HG02943 (cell line): ENCODE results near the gene HES6.
"Not testable (repeated sequence)": the region's sequence is repeated elsewhere in the genome, so short reads cannot be mapped to it uniquely, and the experiment has no call there.

Source experiments
- ATAC-seq: cut with Tn5 transposase; IDR thresholded peaks from one replicate; pipeline ENCODE4 v1.9.1; 2021; ENCODE audit warnings: mild to moderate bottlenecking, low read depth, moderate library complexity; ENCODE audit not compliant: unreplicated experiment

The HES6 gene

DNA sequence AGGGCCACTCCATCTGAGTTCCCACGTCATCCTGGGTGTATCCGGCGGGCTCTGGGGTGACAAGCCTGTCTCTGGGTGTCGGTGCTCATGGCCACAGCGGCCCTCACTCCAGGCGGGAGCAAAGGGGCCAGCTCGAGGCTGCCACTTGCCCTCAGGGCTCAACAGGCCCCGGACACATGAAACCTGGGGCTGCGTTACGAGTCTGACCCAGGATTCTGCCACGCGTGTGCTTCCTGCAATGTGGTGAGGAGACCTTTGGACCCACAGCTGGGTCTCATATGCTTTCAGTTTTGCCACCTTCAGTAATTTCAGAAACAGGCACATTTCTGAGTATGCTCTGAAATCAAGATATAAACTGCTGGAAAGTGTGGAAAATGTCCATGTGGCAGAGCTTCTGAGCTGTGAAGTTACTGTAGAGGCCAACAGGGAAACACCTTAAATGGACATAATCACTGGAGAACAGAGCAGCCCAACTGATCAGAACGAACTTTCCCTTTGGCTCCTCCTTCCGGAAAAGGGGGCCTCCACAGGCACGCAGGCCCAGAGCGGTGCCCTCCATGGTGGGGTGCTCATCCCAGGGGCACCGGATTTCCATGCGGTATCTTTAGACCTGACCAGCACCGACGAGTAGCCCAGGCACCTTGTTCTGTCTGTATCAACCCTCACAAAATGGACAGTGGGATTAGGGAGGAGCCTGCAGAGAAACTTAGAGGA is 34.5 kb upstream of the HES6 start:
- no peak for ATAC-seq

GRCh38 chr2:238273433-238273832 is 33.6 kb upstream of the HES6 start:
- not testable (repeated sequence) for ATAC-seq

DNA sequence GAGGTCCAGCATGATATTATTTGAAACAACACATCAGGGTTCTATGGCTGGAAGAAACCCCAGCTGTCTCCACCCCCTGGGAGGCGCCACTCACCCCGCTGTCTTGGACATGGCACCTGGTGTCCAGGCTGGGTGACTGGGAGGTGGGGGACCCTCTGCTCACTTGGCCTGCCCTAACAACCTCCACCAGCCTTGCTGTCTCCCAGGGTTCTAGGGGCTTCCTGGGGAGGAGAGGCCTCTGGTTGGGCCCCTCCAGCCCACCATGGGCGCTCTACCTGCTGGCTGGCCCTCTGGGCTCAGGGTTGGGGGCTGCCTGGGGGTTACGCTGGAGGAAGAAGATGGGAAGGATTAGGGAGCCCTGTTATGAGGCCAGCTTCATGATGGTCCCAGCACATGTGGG is 32.3 kb upstream of the HES6 start:
- ATAC-seq, result no peak

DNA sequence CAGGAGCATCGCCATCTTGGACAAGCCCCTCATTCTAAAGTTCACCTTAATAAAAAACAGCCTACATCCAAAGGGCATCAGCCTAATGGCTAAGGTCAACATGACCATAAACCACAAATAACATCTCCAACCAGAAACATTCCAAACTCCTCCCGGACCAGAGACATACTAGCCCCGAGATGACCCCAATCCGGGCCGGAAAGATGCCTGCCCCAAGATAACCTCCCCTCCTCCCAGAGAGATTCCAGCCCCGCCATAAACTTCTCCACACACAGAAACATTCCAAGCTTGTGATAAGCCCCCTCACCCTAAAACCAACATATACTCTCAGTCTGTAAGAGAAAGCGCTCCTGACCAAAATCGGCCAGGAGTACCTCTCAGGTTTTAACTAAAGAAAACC is 31.8 kb upstream of the HES6 start:
- ATAC-seq, result not testable (repeated sequence)

DNA sequence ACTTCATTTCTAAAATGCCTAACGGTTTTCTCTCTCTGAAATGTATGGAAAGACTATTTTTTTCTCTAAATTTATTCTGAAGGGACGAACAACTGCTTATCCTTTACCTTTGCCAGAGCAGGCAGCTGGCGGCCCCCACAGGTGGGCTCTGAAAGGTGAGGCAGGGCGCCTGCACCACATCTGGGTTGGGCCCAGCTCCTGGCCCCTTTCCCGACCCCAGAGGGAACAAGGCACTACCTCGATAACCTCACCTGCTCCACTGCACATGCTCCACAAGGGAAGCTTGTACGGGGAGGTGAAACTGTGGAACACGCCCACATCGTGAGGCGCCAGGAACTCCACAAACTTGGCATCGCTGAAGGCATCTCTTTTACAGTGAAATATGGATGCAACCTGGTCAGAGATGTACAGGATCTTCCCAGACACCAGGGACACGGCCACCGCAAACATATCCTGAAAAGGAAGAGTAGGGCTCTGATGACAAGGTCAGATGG is 31.3 kb upstream of the HES6 start:
- no peak for ATAC-seq

DNA sequence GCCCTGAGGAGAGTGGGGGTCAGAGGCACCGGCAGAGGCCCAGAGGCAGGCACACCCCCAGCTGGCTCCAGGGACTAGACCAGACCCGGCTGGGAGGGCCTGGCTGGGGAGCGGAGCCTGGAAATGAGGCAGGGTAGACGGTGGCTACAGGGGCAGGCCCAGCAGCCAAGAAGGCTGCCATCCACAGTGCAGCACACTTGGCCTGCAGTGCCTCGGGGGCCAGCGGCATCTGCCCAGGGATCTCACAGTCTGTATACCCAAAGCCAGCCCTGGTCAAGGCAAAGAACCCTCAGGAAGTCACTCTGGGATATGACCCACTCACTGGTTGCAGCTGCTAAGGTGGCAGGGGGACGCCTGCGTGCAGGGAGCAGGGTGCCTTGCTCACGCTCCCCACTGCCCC is 30.8 kb upstream of the HES6 start:
- no peak for ATAC-seq

- no peak for ATAC-seq
These were observed 29.9 kb upstream of the HES6 start for GRCh38 chr2:238269741-238270140.

GRCh38 chr2:238267884-238268680 is 28.2 kb upstream of the HES6 start:
- ATAC-seq, result no peak

GRCh38 chr2:238267341-238267710 is 27.5 kb upstream of the HES6 start:
- ATAC-seq, result no peak

- no peak for ATAC-seq
These were observed 25.8 kb upstream of the HES6 start for GRCh38 chr2:238265605-238266004.

DNA sequence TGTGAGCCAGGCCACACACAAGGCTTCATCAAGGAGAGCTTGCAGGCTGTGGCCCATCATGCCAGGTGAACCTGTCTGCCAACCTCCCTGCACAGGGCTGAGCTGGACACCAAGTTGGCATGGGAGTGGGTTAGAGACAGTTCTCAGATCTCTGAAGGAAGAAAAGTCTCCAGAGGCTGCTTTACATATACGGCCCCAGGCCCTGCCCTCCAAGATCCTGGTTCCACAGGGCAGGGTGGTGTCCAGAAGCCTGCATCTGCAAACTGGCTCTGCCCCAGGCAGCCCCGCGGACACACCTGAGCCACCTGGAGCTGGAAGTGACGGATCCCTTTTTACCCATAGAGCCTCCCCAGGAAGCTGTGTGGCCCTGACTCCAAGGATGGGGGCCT is 24.2 kb upstream of the HES6 start:
- no peak for ATAC-seq

DNA sequence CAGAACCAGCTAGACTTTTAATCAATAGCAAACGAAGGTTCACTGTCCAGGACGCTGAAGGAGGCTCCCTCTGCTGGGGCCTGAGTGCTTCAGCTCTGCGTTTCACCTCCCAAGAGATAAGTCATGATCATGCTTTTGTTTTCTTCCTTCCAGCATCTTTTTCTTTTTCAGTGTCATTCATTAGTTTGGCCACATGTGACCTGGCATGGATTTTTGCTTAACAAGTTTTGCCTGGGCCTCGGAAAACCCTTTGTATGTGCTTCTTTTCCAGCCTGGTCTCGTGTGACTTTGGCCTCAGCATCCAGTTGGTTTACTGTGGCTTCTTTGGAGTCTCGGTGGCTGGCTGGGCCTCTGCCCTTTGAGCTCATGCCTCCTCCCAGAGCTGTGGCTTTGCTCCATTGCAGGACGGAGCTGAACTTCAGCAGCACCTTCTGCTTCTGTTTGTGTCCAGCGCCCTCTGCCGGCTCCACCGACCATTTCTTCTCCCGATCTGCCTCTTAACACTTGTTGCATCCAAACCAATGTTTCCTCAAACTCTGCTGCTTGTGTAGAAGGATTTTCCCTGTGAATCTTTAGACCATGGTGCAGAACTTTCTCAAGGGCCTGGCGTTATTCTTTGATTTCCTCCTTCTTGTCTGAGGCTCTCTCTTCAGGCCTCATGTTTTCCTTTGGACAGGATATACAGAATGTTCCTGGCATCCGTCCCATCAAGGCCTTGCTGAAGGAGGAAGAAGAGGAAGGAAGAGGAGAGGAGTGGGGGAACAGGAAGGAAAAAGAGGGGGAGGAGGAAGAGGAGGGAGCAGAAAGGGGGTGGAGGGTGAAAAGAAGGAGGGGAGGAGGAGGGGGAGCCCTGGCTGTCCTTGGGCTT is 23.6 kb upstream of the HES6 start:
- no peak for ATAC-seq

DNA sequence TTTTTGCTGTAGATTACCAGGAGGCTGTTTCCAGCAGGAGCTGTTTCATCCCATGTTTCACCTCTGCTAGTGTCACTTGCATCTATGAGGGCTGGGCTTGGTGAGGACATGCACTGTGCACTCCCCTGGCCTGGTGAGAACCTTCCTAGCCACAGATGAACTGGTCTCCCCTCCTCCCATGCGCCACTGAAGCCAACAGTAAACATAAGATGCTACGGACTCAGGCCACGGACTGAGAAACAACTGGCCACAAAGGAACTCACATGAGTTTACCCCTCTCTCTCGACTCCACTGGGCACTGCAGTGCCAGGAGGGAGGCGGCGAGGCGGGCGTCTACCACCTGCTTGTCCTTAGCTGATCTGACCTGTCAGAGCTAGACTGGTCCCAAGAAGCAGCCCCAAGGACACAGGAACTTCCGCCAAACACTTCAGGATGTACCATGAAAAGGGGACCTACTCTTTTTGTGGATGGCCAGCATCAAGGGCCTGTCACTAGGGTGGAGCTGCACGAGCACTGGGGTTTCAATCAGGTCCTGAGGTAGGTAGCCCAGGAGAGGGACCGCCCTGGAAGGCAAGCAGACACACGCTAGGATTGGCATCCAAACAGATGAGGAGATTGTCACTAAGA is 22.8 kb upstream of the HES6 start:
- no peak for ATAC-seq

DNA sequence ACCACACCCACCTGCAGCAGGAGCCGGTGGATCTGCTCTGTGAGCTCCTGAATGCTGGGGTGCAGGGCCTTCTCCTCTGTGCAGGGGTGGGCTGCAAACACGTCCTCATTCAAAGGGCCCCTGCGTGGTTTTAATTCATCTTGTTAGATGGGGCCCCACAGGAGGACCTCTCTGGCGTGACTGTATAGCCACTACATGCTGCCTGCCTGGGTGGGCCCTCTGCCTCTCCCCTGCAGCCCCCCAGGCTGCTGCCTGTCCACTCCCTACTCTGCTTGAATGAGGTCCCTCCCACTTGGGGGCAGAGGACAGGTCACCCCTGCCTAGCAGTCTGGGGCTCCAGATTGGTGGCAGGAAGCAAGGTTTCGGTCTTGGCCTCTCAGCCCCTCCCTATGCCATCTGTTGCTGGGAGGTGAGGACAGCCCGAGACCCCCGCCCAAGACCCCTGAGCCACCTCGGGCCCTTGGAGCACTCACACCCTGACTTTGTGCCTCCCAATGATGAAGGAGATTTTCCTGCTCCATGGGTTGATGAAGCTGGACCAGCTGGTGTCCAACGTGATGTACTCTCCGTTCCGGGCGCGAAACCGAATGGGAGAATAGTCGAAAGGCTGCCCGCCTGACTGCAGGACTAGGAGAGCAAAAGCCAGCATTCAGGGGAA is 22.0 kb upstream of the HES6 start:
- no peak for ATAC-seq

GRCh38 chr2:238260883-238261282 is 21.0 kb upstream of the HES6 start:
- ATAC-seq, result no peak

GRCh38 chr2:238259061-238260020 is 19.5 kb upstream of the HES6 start:
- no peak for ATAC-seq

DNA sequence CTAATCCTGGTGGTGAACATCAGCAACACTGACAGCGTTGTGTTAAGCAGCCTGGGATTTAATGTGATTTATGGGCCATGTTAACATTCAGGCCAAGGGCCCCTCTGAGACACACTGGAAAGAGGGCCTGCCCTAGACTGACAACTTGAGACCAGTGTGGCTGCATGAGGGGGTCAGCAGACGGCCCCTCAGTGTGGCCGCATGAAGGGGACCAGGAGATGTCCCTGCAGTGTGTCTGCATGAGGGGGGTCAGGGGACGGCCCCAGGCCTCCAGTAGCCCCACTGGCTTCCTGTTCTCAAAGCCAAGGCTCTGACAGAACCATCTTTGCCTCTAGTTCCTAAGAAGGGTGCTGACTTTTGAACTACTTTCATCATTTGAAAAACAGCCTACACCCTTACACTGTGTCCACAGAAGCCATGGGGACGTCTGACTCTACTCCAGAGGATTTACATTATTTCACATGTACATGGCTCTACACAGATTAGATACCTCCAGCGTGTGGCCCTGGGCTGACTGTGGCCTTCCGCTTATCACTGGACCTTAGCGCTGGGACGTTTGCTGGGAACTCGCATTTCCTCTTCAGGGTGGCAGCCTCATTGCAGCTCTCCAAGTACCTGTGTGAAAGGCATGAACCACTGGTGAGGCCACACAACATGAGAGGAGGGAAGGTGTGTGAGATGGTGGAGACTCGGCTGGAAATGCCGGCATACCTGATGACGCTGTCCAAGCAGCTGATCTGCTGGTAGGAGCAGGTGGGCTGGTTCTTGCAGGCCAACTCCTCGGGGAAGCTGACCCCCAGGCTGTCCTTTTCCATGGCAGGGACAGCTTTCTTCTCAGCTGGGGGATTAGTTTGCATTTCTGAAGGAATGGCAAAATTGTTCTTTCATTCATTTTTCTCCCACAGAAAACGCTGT is 18.2 kb upstream of the HES6 start:
- ATAC-seq, result no peak

DNA sequence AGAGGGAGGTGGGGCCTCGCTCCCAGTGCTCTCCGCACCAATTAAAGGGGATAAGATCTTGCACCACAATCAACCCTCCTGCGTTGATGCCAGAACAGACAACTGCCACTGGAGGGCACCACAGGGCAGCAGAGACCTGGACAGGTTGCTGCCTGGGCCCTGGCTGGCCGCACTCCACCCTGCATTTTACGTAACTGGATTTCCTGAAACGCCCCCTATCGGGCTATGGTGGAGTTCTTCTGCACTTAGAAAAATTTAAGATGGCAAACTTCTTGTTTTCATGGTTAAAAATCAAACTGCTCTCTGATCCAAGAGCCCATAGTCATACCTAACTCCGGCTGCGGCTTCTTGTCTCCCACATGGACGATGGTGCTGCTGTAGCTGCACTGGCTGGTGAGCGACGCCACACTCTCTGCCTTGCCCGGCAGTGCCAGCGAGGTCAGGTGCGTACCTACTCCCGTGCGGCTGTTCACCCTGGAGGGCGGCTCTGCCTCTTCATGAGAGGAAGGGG is 16.8 kb upstream of the HES6 start:
- ATAC-seq, result no peak
